ENCODE measurements around the gene IL31RA. TPM values are rescaled to one million over a fixed set of nuclear protein-coding genes. Genes with fewer than 3 reads are reported as not detected.

The IL31RA gene
- total RNA-seq (ENCODE audit: low replicate concordance) = 0.82 TPM in 1 of 2 replicates, not detected in the other

DNA sequence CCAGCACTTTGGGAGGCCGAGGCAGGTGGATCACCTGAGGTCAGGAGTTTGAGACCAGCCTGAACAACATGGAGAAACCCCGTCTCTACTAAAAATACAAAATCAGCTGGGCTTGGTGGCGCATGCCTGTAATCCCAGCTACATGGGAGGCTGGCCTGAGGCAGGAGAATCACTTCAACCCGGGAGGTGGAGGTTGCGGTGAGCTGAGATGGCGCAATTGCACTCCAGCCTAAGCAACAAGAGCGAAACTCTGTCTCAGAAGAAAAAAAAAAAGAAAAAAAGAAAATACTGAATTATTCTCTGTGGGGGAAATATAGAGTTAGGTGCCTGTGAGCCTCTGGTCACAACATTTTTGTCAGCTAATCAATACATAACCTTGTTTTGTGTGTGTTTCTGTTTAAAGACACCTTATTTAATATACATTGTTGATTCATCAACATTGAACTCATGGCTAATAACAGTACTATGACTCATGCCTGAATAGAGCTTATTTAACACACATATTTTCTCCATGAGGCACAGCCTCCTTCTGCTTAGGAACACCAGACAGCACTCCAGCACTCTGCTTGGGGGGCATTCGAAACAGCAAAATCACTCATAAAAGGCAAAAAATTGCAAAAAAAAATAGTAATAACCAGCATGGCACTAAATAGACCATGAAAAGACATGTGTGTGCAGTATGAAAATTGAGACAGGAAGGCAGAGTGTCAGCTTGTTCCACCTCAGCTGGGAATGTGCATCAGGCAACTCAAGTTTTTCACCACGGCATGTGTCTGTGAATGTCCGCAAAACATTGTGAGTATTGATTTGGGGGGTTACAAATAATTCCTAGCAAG lies at the start of gene IL31RA:
IL31RA (plus strand) TSS at position 519 of the 836 bp plus-strand sequence; CDS start at position 733, 214 bp downstream.

Other genes starting within 250 kb of the IL31RA start
- 17.7 and 22.8 TPM in 2 replicates for gene SLC38A9, start 139.0 kb upstream of the IL31RA start, total RNA-seq (ENCODE audit: low replicate concordance)
- gene DDX4, start 113.3 kb upstream of the IL31RA start, total RNA-seq (ENCODE audit: low replicate concordance) = not detected in 2 replicates
- 452 and 1,430 TPM in 2 replicates for gene IL6ST, start 143.6 kb downstream of the IL31RA start, total RNA-seq (ENCODE audit: low replicate concordance)